Glomerular visceral epithelial cell (primary cell): Measurements from ENCODE around the gene KRTAP9-7.
A peak's percentile ranks its signal among the peaks of the same experiment; 100 is the strongest.

Source experiments
- DNase-seq: peaks from one replicate; pipeline ENCODE4 v3.0.0-alpha.2; 2016; ENCODE audit errors: extremely low spot score

Gene KRTAP9-7

DNA sequence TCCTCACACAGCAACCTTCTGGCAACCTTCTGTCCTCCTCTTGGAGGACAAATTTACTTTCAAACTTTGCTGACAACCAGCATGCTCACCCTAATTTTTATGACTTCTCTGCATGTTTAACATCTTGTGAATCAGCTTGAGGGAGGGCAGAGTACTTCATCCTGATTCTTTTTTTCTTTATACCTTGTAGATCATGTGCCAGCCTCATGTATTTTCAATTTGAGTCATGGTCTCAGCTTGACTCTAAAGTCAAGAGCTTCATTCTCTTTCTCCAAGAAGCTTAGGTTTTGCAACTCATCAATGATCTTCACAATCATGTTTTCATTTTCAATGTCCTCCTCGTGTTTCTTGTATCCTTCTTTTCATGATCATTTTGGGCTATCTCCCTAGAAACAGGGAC is 3.6 kb upstream of the KRTAP9-7 start:
- no peak for DNase-seq

DNA sequence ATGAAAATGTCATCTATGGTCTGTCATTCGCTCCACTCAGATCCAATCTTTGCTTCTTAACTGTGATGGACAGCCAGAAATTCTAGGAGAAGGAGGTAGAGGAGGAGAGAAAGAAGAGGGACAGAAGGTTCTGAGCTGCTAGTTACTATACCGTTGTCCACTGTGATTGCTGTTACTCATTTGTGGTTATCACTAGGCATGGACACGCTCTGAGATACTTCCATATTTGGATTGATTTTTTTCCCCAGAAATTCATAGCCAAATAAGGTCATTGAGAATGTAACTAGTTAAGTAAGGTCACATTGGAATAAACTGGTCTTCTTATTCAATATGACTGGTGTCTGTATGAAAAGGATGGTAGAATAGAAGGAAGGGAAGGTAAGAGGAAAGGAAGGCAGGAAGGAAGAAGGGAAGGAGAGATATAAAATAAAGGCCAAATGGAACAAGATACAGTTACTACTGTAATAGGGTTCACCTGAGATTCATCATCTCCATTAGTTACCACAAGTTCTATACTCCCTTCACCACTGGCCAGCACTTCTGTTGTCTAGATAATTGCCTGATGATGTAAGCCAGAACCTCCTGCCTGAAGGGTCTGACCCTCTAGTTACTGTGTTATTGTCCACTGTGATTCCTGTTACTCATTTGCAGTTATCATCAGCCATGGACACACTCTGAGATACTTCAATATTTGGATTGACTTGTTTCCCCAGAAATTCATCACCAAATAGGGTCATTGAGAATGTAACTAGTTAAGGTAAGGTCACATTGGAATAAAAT is 2.9 kb downstream of the KRTAP9-7 start:
- peak; percentile 70 for DNase-seq

DNA sequence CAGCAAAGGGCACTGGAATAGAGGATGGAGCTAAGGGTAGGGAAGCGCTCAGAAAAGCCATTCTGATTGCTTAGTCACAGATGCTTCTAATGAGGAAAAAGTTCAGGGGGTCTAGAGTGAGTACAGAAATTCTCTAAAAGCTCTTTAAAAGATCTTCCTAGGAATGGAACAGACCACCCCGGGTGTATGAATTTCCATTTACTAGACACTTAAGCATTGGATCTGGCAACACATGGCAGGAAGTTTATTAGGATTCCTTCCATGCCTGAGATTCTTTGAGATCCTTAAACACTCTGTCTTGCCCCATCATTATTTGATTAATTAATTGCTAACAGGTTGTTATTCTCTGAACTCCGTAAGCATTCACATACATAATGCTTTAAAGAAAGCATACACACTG is 8.5 kb downstream of the KRTAP9-7 start:
- DNase-seq: no peak

DNA sequence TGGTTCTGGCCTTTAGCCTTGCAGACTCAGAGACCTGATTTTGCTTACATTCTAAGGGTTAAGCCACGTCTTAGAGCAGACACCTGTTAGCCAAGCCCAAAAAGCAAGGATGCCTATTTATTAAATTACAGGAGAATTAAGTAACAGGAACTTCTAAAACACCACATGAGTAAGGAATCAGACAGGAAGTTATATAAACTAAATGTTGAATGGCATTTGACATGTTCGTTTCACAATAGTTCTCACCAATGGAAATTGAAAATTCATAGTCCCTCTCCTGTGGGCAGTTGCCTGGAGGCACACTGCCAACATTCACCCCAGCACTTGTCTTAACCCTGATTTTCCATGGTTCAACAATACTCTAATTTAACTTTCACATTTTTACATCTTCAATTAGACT is 9.0 kb downstream of the KRTAP9-7 start:
- no peak for DNase-seq

DNA sequence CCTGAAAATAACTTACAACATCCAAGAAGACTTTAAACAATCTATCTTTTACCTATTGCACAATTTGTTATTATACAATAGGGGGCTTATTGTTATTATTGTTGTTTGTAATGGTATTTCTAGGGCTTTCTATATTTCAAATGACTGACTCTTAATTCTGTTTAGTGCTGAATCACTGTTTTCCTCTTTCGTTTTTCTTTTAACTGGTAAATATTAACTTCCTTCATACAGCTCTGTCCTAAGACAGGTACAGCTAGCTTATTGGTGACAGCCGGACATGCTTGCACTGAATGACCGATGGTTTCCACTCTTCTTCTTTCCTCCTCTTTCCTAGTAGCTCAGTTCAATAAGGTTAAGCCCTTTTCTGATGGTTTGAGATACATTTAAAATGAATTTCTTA is 11.6 kb downstream of the KRTAP9-7 start:
- no peak for DNase-seq

DNA sequence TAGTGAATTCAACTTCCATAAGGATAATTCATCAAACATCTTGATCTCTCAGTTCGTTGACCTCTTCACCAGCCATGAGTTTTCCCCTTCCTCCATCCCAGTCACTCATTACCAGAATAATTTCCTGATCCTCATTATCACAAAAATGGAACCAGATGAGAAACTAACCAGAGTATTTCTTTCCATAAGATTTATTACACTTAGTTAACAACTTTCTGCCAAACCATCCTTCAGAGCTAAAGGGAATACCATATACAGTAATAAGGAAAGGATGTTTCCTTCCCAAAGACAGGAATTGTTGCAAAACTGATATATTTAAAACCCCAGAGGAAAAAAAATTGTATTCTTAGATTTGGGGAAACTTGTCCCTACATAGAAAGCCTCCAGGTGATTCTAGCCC is 18.5 kb downstream of the KRTAP9-7 start:
- DNase-seq: no peak

DNA sequence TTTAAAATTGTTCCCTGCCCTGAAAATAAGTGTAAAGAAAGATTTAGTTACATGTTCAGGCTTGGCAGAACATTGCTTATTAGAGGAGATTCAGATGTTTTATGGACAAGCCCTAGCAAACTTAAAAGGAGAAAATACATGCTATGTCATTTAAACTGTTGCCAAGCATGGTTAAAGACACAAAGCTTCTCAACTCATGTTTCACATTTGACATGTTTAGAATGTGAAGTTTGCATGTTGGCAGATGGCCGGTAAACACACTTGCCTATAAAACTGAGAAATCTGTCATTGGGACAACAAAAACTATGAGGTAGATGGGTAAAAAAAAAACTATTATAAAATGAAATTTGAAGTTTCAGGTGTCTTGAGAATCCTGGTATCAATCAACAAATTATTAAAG is 21.3 kb downstream of the KRTAP9-7 start:
- no peak for DNase-seq

DNA sequence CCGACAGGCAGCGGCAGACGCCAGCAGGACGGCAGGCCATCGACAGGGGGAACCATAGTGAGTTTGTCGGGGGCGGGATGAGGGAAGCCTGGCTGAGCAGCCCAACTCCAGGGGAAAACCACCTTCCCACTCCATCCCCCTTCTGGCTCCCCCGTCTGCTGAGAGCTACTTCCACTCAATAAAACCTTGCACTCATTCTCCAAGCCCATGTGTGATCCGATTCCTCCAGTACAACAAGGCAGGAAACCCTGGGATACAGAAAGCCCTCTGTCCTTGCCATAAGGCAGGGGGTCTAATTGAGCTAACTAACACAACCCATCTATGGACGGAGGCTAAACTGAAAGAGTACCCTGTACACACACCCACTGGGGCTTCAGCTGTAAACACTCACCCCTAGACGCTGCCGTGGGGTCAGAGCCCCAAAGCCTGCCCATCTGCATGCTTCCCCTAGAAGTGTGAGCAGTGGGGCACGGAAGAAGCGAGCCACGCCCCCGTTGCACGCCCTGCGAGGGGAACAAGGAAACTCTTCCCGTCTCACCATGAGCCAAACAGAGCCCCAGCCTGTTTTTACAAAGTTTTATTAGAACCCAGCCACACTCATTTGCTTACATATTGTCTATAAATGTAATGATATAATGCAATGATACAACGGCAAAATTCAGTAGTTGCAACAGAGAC is 23.1 kb downstream of the KRTAP9-7 start:
- DNase-seq: no peak

DNA sequence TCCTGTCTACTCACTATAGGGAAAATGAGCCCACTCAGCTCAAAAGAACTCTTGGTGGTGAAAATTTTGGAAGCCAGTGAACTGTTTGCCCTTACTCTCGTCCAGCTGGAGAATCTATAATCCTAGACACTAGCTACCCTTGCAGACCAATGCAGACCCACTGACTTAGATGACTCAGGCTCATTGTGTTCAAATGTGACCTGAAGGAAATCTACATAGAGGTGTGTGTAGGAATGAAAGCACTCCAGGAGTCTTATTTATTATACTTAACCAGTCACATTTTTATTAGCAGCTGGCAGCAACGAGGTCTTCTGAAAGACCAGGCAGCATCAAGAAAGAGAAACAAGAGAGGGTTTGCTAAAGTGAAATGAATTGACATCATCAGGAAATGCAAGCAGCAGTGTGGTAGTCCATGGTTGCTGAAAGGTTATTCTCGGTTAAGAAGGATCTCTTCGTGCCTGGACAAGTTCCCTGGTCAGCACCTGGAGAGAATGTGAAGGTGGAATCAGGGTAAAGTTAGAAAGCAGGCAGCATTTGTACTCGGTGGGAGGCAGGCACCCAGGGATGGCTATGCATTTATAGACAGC is 25.8 kb downstream of the KRTAP9-7 start:
- no peak for DNase-seq

DNA sequence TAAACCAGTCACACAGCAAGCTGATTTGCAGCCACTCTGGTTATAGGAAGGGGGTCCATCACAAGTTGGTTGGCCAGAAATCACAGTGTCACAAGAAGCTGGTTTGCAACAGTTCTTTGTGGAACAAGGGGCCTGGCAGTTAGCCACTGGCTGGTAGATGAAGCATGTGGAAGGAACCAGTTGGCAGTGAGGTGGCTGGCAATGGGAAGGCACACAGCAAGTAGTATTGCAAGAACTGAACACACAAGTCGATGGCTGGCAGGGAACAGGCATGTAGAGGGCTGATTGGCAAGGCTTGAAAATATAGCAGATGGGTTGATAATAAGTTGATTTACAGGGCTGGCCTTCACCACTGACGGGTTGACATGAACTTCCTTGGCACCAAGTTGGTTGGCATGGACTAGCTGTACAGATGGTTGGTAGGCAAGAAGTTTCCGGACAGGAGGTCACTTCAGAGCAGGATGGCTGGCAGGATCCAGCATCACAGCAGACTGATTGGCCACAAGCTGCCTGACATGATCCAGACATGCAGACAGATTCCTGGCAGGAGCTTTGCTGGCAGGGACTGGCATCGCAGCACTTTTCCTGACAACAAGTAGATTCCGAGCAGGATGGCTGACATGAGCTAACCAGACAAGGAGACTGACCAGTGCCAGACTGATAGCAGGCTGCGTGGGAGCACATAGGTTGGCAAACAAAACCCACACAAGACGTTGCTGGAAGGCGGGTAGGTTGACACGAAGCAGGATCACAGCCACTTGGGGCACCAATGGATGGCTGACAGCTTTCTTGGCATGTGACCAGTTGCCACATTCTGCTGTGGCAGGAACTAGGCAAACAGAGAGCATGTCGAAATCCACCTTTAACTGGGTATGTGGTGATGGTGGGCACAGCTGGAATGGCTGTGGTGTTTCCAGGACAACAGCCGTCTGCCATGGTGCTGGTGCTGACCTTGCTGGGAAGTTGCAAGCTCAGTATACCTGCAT is 26.7 kb downstream of the KRTAP9-7 start, which contains the start of gene KRTAP29-1:
KRTAP29-1 (minus strand) TSS at position 936 of the 986 bp plus-strand sequence; CDS start at position 936, 0 bp downstream.
- DNase-seq: no peak

DNA sequence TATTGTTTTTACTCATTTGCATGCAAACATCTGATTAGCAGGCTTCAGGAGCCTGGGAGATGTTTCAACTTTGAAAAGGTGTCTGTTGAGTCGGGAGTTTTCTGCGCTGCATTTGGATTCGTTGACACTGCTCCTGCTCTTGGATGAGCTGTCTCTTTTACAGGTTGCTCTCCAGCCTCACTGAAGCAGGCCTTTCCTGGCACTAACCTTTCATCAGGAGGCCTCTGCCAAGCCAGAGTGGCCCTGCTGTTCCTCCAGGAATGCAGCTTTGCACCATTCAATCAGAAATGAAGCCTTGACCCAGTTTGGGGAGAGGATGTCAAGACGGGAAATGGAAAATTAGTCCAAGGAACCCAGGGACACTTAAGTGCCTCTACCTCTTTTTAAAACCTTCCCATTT is 27.5 kb downstream of the KRTAP9-7 start:
- no peak for DNase-seq

DNA sequence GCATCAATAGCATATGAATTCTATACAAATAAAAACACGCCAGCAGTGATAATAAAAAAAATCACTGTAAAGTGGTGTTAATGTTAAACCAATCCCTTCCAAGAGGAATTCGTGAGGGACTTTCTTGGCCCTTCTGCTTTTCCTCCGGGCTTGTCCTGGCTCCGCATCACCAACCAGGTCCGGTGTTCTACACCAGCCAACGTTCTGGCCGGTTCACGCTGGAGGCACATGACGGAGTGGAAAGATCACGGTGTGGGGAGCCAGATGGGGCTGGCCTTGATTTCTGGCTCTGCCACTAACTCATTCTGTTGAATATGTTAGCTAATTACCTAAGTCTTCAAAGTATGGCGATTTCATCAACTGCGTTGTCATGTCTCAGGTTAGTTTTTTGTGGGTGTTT is 28.6 kb downstream of the KRTAP9-7 start:
- no peak for DNase-seq

DNA sequence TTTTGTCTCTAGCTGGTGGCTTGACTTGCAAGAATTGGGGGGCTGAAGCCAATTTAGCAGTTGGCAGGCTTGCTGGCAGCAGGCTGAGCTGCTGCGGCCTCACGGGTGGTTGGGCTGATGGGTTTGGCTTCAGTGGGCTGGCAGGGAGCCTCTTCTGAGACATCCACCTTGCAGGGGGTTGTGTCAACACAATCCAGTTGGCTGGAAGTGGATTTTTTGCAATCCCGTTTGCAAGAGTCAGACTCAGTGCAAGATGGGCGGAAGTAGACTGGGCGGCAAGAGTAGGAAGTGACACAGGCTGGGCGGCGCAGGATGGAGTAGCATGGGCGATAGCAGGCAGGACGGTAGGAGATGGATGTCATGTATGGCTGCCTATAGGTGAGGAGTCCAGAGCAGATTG is 32.1 kb downstream of the KRTAP9-7 start:
- peak; percentile 89 for DNase-seq

DNA sequence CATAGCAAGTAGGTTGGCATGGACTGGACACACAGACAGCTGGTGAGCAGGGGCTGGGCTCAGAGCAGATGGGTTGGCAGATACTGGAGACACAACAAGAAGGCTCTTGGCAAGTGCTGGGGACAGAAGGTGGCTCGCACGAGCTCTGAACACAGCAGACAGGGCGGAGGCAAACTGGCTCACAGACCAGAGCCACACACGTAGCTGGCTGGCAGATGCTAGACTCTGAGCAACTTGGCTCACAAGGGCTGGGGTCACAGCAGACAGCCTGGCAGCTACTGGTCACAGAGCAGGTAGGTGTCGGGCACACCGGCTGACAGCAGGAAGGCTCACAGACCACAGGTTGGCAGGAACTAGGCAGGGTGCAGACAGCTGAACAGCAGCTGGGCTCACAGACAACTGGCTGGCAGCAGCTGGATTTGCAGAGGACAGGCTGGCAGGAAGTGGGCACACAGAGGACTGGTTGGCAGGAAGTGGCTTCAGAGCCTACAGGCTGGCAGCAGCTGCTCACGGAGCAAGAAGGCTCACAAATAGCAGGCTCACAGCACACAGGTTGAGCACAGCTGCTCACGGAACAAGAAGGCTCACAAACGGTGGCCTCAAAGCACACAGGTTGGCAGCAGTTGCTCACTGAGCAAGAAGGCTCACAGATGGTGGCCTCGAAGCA is 32.9 kb downstream of the KRTAP9-7 start:
- DNase-seq: peak; percentile 57

DNA sequence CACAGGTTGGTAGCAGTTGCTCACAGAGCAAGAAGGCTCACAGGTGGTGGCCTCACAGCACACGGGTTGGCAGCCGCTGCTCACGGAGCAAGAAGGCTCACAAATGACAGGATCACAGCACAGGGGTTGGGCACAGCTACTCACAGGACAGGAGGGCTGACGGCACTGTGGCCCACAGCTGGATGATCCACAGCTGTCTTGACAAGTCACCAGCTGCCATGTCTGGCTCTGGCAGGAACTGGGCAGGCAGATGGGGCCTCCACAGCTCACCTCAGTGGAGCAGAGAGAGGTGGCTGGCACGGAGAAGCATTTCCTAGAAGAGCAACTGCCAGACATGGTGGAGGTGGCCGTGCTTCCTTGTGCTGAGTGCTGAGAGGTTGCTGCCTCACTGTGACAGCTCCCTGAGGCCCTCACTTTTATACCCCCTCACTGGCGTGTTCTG is 33.4 kb downstream of the KRTAP9-7 start, which contains the start of gene KRTAP16-1:
KRTAP16-1 (minus strand) TSS at position 392 of the 442 bp plus-strand sequence; CDS start at position 336, 56 bp downstream.
- DNase-seq: no peak

DNA sequence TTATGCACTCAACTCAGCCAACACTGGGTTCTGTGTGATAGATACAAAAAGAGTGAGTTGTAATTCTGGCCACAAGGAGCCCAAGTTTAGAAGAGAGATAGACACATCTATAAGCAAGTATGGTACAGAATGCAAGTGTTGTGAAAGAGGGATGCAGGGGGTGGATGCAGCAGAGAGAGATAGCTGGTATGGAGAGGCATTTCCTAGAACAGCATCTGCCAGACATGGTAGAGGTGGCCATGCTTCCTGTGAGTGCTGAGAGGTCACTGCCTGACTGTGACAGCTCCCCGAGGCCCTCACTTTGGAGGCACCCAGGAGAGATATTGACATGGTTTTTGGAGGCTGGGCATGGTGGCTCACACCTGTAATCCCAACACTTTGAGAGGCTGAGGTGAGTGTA is 35.6 kb downstream of the KRTAP9-7 start:
- no peak for DNase-seq

DNA sequence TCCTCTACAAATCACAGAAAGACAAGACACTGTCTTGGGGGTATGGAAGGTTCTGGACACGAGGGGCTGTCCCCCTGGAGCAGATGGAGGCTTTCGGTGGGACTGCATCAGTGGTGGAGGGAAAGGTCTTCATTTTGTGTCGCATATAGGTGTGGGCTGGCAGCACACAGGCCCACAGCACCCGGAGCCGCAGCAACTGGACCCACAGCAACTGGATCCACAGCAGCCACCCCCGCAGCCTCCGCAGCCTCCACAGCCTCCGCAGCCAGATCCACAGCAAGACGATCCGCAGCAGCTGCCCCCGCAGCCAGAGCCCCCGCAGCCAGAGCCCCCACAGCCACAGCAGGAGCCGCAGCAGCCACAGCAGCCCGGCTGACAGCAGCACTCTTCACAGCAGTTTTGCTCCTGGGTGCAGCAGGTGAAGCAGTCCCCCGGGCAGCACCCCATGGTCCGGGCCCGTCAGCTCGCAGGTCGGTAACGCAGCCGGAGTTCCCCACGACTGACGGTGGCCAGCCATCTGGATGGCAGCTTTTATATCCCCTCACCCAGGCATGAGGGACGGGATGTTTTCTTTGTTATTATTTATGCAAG is 39.8 kb downstream of the KRTAP9-7 start, which contains the start of gene KRTAP17-1:
KRTAP17-1 (minus strand) TSS at position 507 of the 591 bp plus-strand sequence; CDS start at position 447, 60 bp downstream.
- no peak for DNase-seq

DNA sequence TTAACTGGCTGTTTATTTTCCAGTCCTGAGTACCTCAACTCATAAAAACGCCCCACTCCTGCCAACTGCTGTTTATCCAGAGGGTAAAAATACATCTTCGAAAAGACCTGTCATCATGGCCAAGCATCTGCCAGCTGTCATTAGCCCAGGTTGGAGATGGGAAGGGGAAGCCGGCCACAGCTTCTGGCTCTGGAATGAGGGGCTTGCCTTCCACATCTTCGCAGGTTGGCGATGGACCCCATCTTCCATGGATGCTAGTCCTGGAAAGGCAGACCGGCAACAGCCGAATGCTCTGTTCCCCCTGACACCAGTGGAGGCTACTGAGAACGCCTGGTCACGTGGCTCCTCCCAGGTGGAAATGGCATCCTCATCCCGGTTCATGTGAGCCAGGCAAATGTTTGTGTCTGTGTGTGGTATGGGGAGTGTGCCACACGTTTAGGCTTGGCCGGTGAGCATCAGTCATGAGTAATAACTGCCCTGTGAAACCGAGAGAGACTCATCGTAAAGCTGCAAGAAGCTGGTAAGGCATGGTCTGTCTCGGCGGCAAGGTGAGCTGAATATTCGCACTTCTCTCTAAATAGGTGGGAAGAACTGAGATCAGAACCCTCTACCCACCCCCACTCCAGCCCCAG is 40.4 kb downstream of the KRTAP9-7 start:
- no peak for DNase-seq

DNA sequence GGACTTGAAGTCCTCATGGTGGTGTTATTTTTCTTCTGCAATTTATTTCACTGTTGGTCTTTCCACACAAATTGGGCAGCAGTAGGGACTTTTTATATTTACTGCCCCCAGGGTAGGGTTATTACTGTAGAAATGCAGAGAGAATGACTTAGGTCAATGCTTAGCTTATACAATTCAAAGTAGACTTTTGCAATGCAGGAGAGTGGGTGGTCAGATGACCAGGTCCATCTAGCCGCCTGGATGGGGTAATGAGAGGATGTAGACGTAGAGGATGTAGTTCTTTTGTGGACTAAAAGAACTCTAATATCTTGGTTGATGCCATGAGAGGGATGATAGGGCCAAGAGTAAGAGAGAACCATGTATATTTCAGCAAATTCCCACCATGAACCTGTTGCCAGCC is 42.7 kb downstream of the KRTAP9-7 start:
- DNase-seq: no peak
